Fibroblast of skin of back (primary cell): ENCODE results near the gene ZNF614. TPM values are rescaled to one million over a fixed set of nuclear protein-coding genes. Genes with fewer than 3 reads are reported as not detected.
"Not testable (repeated sequence)": the region's sequence is repeated elsewhere in the genome, so short reads cannot be mapped to it uniquely, and the experiment has no call there.

Source experiments
- DNase-seq: peaks from one replicate; pipeline ENCODE4 v3.0.0-alpha.2; 2013
- polyA plus RNA-seq, 2 experiments: library from polyadenylated mRNA; unstranded; fragments of 120-200 nt; gene quantifications; one replicate each; pipeline ENCODE4 v1.2.1, GENCODE V29; 2013; ENCODE audit not compliant: insufficient read length in 2 of 2

Gene ZNF614
- polyA plus RNA-seq (2013, experiment 1 of 2; ENCODE audit: insufficient read length), result 5.9 TPM
- polyA plus RNA-seq (2013, experiment 2 of 2; ENCODE audit: insufficient read length), result 5.2 TPM

DNA sequence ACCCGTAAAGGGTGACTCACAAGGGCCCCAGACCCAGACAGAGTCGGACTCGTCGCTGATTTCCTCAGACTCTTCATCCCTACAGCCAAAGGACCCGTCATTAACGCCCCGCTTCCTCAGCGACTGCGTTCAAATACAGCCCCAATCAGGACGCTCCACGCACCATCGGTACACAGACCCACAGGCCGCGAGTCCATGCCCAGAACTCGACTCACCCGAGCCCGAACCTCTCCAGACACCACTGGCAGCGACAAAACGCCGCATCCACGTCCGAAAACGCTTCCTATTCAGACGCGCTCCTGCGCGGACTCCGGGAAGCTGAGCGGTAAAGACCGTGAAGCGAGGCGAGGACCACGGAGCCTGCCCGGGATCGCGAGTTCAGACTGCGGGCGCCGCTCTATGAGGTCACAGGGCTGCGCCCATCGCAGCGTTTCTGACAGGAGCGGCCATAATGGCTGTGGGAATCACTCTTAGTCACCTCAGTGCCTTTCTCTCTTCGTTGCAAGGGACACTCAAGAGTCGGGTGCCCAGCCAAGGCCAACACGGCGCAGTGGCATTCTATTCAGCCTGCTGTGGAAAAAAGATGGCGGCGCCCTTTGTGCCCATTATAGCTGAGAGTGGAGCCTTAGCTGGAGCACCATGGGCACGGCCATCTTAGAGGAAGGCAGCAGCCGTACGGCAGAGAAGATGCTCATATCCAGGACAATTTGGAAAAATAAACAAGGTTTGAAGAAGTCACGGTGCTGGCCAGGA, at the start of gene ZNF614:
Gene ZNF614, minus strand, starts transcription at position 353 of the 753 bp plus-strand sequence. CDS start 2,634 bp downstream, outside the sequence.
- peak; percentile 90 for DNase-seq

DNA sequence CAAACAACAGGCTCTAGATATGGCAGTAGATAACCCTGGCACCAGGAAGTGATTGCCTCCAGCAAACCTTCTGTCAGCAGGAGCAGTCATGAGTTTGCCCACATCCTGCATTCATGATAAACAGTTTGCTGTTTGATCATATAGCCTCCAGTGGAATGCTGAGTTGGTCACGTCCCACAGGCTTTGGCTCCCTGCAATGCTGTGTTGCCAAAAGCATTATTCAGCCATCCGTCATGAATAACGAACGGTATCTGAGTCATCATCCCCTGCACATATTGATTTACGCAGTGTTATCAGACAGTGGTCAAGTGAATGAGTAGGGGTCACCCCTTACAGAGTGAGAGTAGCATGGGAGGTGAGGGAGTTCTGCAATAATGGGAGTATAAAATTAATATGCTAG, 42.3 kb upstream of the ZNF614 start:
- no peak for DNase-seq

DNA sequence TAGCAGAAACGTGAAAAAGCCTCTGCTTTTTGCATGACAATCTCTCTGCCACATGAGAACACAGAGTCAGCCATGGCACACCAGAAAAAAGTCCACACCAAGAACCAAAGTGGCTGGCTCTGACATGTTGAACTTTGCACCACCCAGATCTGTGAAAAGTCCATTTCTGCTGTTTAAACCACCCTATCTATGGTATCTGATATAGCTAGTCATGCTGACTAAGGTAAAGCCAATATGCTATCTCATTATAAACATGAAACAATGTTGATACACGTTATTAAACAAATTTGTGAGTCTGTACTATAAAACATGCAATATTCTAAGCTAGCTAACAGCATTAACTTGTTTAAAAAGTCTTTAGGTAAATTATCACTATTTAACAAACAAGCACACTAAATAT, 41.5 kb upstream of the ZNF614 start:
- DNase-seq, result no peak

DNA sequence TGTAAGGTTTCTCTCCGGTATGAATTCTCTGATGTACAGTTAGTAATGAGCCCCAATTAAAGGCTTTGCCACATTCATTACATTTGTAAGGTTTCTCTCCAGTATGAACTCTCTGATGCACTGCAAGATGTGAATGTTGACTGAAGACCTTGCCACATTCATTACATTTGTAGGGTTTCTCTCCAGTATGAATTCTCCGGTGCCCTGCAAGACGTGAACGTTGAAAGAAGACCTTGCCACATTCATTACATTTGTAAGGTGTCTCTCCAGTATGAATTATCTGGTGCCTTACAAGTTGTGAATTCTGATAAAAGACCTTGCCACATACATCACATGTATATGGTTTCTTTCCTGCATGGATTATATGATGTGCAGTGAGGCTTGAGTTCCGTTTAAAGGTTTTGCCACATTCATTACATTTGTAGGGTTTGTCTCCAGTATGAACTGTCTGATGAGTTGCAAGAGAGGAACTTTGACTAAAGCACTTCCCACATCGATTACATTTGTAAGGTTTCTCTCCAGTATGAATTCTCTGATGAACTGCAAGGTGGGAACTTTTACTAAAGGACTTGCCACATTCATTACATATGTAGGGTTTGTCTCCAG, 38.2 kb upstream of the ZNF614 start:
- DNase-seq, result no peak

DNA sequence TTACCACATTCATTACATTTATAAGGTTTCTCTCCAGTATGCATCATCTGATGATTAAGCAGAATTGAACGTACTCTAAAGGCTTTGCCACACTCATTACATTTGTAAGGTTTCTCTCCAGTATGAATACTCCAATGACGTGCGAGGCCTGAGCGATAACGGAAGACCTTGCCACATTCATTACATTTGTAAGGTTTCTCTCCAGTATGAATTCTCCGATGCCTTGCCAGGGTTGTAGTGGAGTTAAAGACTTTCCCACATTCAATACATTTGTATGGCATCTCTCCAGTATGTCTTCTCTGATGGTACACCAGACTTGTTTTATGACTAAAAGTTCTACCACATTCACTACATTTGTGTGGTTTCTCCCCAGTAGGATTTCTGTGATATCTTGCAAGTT, 37.2 kb upstream of the ZNF614 start:
- DNase-seq, result no peak

DNA sequence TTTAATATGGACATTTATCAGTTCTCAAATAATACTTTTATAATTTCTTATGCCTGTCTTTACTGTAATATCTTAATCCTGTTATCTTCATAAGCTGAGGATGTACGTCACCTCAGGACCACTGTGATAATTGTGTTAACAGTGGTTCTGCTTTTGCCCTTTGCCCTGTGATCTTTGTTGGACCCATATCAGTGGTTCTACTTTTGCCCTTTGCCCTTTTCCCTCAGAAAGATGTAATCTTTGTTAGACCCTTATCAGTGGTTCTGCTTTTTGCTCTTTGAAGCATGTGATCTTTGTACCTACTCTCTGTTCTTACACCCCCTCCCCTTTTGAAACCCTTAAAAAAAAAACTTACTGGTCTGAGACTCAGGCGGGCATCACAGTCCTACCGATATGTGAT, 28.3 kb upstream of the ZNF614 start:
- not testable (repeated sequence) for DNase-seq

DNA sequence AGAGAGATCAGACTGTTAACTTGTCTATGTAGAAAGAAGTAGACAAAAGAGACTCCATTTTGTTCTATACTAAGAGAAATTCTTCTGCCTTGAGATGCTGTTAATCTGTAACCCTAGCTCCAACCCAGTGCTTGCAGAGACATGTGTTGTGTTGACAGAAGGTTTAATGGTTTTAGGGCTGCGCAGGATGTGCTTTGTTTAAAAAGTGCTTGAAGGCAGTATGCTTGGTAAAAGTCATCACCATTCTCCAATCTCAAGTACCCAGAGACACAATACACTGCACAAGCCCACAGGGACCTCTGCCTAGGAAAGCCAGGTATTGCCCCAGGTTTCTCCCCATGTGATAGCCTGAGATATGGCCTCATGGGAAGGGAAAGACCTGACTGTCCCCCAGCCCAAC, 23.6 kb upstream of the ZNF614 start:
- DNase-seq, result not testable (repeated sequence)

DNA sequence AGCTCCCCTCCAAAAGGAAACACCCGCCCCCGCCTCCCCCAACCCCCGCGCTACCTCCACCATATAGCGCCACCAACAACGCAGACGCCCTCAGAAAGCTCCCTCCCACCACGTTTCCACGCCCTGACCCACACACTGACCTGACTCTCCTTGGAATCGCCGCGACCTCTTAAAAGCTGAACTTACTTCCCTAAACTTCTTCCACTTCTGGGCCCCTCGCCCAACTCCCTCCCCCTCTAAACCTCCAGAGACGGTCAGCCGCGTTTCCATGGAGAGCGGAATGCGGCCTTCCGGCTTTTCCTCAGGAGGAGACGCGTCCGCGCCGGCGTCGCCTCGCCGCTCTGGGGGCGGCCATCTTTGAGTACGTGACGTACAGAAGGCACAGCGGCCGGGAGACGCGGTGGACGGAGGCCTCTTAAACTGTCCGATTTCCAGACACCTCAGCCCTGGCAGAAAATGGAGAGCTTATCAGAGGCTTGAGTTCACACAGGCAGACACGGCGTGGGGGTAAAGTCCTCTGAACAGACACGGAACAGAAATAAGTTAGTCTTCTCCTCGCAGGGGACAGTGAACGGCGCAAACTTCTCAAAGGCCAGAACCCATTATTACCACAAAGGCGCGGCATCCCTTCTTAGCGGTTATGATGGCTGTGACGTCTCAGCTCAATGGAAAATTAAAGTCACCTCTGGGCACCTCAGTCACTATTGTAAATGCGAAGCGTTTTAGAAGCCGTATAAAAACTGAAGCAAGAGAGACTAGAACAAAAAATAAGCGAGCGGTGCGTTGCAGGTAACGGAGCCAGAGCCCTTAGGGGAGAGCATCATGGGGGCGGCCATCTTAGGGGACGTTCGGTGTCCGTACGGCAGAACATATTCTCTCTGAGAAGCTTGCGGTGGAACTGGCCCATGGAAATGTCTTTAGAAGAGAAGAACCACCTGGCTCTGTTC, 20.6 kb upstream of the ZNF614 start, which contains the start of gene ZNF432:
Gene ZNF432, minus strand, starts transcription at position 284 of the 947 bp plus-strand sequence. CDS start 1,970 bp downstream, outside the sequence.
- peak; percentile 93 for DNase-seq

DNA sequence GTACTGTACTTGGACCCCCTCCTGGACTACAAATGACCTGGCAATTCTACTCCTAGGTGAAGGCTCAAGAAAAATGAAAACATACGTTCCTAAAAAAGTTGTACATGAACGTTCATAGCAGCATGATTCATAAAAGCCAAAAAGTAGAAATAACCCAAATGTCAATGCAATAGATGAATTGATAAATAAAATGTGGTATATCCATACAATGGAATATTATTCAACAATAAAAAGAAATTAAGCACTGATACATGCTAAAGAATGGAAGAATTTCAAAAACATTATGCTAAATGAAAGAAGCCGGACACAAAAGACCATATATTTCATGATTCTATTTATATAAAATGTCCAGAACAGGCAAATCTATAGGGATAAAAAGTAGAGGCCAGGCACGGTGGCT, 11.0 kb upstream of the ZNF614 start:
- DNase-seq, result no peak

DNA sequence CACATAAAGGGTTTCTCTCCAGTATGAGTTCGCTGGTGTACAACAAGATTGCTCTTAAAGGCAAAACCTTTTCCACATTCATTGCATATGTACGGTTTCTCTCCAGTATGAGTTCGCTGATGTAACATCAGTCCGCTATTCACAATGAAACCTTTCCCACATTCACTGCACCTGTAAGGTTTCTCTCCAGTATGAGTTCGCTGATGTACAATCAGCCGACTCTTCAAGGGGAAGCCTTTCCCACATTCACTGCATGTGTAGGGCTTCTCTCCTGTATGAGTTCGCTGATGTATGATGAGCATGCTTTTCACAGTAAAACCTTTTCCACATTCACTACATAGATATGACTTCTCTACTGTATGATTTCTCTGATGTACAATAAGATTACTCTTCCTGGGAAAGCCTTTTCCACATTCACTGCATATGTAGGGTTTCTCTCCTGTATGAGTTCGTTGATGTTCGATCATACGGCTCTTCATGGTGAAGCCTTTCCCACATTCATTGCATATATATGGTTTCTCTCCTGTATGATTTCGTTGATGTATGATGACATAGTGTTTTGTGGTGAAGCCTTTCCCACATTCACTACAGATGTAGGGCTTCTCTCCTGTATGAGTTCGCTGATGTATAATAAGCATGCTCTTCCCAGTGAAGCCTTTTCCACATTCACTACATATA, 6.0 kb upstream of the ZNF614 start:
- DNase-seq, result no peak

DNA sequence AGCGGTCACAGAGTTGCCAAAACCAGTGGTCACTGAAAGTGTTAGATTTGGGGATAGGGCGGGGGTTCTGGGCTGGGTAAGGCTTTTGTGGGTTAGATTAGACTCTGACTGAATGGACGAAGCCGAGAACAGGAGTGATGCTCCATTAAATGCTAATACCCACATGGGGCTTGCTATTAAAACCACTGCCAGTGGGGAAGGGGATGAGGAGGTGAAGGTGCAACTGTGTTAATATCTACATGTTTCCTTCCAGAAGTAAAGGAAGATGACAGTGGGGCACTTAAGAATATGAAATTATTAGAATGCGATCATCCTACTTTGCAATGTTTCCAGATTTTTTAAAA, 573 bp upstream of the ZNF614 start:
- no peak for DNase-seq

DNA sequence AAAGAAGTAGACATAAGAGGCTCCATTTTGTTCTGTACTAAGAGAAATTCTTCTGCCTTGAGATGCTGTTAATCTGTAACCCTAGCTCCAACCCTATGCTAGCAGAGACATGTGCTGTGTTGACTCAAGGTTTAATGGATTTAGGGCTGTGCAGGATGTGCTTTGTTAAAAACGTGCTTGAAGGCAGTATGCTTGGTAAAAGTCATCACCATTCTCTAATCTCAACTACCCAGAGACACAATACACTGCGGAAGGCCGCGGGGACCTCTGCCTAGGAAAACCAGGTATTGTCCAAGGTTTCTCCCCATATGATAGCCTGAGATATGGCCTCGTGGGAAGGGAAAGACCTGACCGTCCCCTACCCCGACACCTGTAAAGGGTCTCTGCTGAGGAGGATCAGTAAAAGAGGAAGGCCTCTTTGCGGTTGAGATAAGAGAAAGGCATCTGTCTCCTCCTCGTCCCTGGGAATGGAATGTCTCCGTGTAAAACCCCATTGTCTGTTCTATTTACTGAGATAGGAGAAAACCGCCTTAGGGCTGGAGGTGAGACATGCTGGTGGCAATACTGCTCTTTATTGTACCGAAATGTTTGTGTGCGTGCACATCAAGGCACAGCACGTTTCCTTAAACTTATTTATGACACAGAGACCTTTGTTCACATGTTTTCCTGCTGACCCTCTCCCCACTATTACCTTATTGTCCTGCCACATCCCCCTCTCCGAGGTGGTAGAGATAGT, 1.8 kb downstream of the ZNF614 start:
- DNase-seq, result not testable (repeated sequence)

DNA sequence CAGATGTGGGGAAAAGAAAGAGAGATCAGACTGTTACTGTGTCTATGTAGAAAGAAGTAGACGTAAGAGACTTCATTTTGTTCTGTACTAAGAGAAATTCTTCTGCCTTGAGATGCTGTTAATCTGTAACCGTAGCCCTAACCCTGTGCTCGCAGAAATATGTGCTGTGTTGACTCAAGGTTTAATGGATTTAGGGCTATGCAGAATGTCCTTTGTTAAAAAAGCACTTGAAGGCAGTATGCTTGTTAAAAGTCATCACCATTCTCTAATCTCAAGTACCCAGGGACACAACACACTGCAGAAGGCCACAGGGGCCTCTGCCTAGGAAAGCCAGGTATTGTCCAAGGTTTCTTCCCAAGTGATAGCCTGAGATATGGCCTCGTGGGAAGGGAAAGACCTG, 3.7 kb downstream of the ZNF614 start:
- not testable (repeated sequence) for DNase-seq

DNA sequence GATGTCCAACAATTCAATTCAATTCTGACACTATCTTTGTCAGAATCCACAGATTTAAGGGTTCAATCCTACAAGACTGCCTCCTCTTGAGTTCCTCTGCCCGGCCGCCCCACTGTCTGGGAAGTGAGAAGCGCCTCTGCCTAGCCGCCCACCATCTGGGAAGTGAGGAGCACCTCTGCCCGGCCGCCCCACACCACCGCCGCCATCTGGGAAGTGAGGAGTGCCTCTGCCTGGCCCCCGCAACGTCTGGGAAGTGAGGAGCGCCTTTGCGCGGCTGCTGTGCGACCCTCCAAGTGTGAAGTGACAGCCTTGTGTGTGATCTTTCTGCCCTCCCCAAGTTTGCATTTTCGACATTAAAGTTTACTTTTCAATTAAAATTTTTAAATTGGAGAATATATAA, 6.0 kb downstream of the ZNF614 start:
- no peak for DNase-seq

DNA sequence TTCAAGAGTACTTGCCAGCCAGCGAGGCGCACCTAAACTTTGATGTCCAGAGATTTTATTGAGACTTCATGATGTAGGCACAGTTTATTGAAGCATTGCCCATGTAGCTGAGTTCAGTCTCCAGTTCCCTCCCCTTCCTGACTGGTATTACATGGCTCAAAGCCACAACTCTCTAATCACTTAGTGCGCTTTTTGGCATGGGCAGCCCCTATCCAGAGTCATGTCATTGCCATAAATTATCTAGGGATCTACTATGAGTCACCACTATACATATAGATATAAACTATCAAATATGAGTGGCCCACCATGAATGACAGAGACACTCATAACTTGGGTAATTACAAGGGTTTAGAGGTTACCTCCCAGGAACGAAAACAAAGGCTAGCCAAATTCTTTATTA, 7.7 kb downstream of the ZNF614 start:
- DNase-seq, result no peak

DNA sequence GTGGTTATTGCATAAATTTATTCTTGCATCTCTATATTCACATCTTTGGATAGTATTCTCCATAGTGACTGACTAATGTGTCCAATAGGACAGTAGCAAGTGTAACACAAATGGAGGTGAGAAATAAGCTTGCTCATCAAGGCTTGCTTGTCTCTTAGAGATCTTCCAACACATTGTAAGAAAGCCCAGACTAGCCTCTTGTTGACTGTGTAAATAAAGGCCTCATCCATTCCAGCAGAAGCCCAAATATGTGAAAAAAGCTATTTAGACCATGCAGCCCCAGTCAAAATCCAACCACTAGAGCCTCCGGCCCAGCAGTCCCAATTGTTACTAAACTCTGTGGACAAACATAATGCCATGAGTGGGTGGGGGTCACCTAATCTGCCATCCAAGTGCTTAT, 17.5 kb downstream of the ZNF614 start:
- no peak for DNase-seq

DNA sequence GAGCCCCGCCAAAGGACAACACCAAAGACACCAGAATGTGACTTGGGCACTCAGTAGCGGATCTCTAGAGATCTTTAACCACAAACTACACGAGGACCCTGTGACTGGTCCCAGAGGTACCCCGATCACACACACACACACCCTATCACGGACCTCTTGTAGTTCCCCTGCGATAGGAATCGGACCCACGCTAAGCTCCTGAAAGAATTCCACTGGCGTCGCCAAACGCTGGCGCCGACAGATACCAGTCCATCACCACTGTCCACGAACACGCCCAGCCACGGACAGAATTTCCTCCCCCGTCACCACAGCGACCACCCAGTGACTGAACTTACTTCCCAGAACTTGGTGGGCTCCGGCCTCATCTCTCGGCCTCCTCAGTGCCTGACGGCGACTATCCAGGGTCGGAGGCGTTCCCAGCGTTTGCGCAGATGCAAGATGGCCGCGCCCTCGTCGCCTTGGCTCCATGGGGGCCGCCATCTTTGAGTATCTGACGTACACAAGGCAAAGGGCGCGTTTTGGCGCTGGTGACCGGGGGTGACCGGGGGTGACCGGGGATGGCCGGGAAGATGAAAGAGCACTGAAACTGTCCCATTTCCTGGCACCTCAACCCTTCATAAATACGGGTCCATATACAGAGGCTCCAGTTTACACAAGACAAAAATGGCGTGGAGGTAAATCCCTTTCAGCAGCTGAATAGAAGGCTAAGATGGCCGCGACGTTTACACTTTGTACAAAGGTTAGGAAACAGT, 20.2 kb downstream of the ZNF614 start, which contains the start of gene ZNF615:
Gene ZNF615, minus strand, starts transcription at position 406 of the 752 bp plus-strand sequence. CDS start 4,500 bp downstream, outside the sequence.
- peak; percentile 85 for DNase-seq

DNA sequence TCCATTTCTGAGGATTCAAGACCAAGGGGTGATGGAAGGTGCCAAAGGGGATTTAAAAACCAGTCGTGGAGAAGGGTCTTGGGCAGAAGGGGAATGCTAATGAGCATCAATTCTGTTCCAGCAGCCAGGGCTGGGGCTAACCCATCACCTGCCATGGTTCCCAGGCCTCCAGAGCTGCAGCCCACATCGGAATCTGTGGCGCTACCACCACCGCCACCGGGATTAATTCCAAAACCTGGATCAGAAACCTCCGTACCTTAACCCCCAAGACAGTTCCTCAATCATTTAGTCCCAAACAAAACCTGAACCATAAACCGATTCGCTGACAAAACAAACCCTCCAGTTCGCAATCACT, 20.8 kb downstream of the ZNF614 start:
- DNase-seq, result no peak

DNA sequence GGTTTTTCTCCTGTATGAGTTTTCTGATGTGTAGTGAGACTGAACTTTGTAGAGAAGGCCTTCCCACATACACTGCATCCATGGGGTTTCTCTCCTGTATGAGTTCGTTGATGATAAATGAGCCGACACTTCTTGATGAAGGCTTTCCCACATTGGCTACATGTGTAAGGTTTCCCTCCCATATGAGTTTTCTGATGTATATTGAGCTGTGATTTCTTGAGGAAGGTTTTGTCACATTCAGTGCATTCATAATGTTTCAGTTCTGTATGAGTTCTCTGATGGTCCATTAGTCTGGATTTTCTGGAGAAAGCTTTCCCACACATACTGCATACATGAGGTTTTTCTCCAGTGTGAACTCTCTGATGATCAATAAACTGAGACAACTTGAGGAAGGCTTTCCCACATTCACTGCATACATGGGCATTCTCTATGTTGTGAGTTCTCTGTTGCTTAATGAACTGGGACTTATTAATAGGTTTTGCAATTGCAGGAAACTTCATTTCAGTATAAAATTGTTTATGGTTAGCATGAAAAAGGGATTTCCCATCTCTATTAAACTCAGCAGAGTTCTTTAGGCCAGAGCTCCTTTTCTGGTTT, 34.0 kb downstream of the ZNF614 start:
- peak; percentile 2 for DNase-seq

DNA sequence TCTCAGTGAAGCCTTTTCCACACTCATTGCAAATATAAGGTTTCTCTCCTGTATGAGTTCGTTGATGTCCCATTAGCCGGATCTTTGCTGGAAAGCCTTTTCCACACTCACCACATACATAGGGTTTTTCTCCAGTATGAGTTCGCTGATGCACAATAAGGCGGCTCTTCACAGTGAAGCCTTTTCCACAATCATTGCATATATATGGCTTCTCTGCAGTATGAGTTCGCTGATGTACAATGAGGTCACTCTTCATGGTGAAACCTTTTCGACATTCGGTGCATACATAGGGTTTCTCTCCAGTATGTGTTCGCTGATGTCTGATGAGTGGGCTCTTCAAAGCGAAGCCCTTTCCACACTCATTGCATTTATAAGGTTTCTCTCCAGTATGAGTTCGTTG, 34.8 kb downstream of the ZNF614 start:
- DNase-seq, result no peak
